K562 (cell line): ENCODE measurements around the gene TSKS. TPM values are rescaled to one million over a fixed set of nuclear protein-coding genes. Genes with fewer than 3 reads are reported as not detected.

Experiments used
- ATF7 ChIP-seq: fragments of 450-650 bp; IDR thresholded peaks from 2 replicates; pipeline ENCODE4 v1.7.1; 2014; ENCODE audit warnings: mild to moderate bottlenecking, moderate library complexity
- BMI1 ChIP-seq: fragments of 150-350 bp; IDR thresholded peaks from 2 replicates; pipeline ENCODE4 v1.6.1; 2014; ENCODE audit warnings: low read length
- CBFA2T2 ChIP-seq: fragments of 450-650 bp; conservative IDR thresholded peaks from 2 replicates; pipeline ENCODE4 v1.6.1; 2017; ENCODE audit warnings: mild to moderate bottlenecking
- CHD2 ChIP-seq: IDR thresholded peaks from 2 replicates; pipeline ENCODE4 v1.6.1; 2011; ENCODE audit warnings: low read depth, low read length
- ESRRB ChIP-seq: fragments of 250-450 bp; sonication (Bioruptor Pico); IDR thresholded peaks from 2 replicates; pipeline ENCODE4 v1.5.0; 2020; ENCODE audit warnings: mild to moderate bottlenecking, moderate library complexity, borderline replicate concordance
- ETV6 ChIP-seq, 3 experiments: fragments of 150-350 bp in 1 of 3; sonication (generic) in 1 of 3; formaldehyde crosslinking in 1 of 3; IDR thresholded peaks; 2 replicates each; pipeline versions ENCODE4 v1.6.1 to v1.8.0; 2014 to 2022; ENCODE audit warnings: borderline replicate concordance in 2 of 3, low read depth in 2 of 3, antibody characterized with exemption in 1 of 3, low read length in 1 of 3, mild to moderate bottlenecking in 1 of 3, missing genetic modification reagents in 1 of 3
- GTF2E2 ChIP-seq: fragments of 200-800 bp; sonication (Bioruptor generic); IDR thresholded peaks from 2 replicates; pipeline ENCODE4 v1.6.1; 2016; ENCODE audit warnings: missing genetic modification characterization, missing compliant biosample characterization
- IFI16 ChIP-seq: fragments of 250-450 bp; sonication (Bioruptor Pico); IDR thresholded peaks from 2 replicates; pipeline ENCODE4 v2.1.2; 2022; ENCODE audit warnings: mild to moderate bottlenecking, inconsistent platforms
- KAT2B ChIP-seq: IDR thresholded peaks from one replicate; pipeline ENCODE4 v1.6.1; 2012; ENCODE audit warnings: low read depth, mild to moderate bottlenecking, control low read depth, inconsistent platforms, low read length, moderate library complexity
- MAFG ChIP-seq: fragments of 450-650 bp; conservative IDR thresholded peaks from 2 replicates; pipeline ENCODE4 v1.6.1; 2016; ENCODE audit warnings: missing genetic modification characterization, missing compliant biosample characterization
- MTA2 ChIP-seq: fragments of 450-650 bp; IDR thresholded peaks from 2 replicates; pipeline ENCODE4 v1.6.1; 2016; ENCODE audit warnings: low read depth
- NFATC3 ChIP-seq: fragments of 450-650 bp; IDR thresholded peaks from 2 replicates; pipeline ENCODE4 v1.6.1; 2017; ENCODE audit warnings: mild to moderate bottlenecking
- RAD51 ChIP-seq: fragments of 450-650 bp; IDR thresholded peaks from 2 replicates; pipeline ENCODE4 v1.7.1; 2016; ENCODE audit warnings: low read depth, mild to moderate bottlenecking, borderline replicate concordance
- RB1 ChIP-seq: fragments of 450-650 bp; IDR thresholded peaks from 2 replicates; pipeline ENCODE4 v1.6.1; 2017; ENCODE audit warnings: low read depth, mild to moderate bottlenecking
- SAFB2 ChIP-seq: fragments of 200-400 bp; formaldehyde crosslinking; IDR thresholded peaks from 2 replicates; pipeline ENCODE4 v1.6.1; 2018; ENCODE audit warnings: borderline replicate concordance, low read length, low read depth, moderate library complexity; ENCODE audit not compliant: severe bottlenecking
- SIX5 ChIP-seq, 2 experiments: IDR thresholded peaks; 2 replicates each; pipeline ENCODE4 v1.6.1; 2011; ENCODE audit warnings: low read length in 2 of 2, borderline replicate concordance in 1 of 2, low read depth in 1 of 2, mild to moderate bottlenecking in 1 of 2, moderate library complexity in 1 of 2; ENCODE audit not compliant: insufficient read depth in 1 of 2
- TRIM24 ChIP-seq, 2 experiments: fragments of 450-650 bp; IDR thresholded peaks; 2 replicates each; pipeline ENCODE4 v1.6.1; 2016
- ZC3H8 ChIP-seq: fragments of 450-650 bp; IDR thresholded peaks from 2 replicates; pipeline ENCODE4 v1.6.1; 2017
- ZNF143 ChIP-seq: sonication (generic); formaldehyde crosslinking; IDR thresholded peaks from 2 replicates; pipeline ENCODE4 v1.9.0; 2022; ENCODE audit warnings: mild to moderate bottlenecking, missing genetic modification reagents
- ZNF146 ChIP-seq: IDR thresholded peaks from one replicate; pipeline ENCODE4 v1.6.1; 2018; ENCODE audit warnings: missing compliant biosample characterization; ENCODE audit not compliant: unreplicated experiment
- ZNF174 ChIP-seq: fragments of 250-450 bp; sonication (Bioruptor Pico); IDR thresholded peaks from 2 replicates; pipeline ENCODE4 v1.4.0; 2020; ENCODE audit warnings: mild to moderate bottlenecking
- ZNF408 ChIP-seq: fragments of 250-450 bp; sonication (Bioruptor Pico); IDR thresholded peaks from 2 replicates; pipeline ENCODE4 v1.4.0; 2020; ENCODE audit warnings: low read depth, mild to moderate bottlenecking, moderate library complexity
- ZNF589 ChIP-seq: fragments of 200-800 bp; sonication (Bioruptor generic); IDR thresholded peaks from 2 replicates; pipeline ENCODE4 v1.6.1; 2016; ENCODE audit warnings: low read depth, missing genetic modification characterization, missing compliant biosample characterization
- ZZZ3 ChIP-seq: fragments of 450-650 bp; IDR thresholded peaks from 2 replicates; pipeline ENCODE4 v1.6.1; 2016; ENCODE audit warnings: antibody characterized with exemption, mild to moderate bottlenecking, moderate library complexity
- polyA plus RNA-seq, 8 experiments: library from polyadenylated mRNA; depleted of rRNA in 4 of 8; stranded (reverse) in 5 of 8; unstranded in 3 of 8; fragments of >200 nt; fragmentation: Nextera tagmentation in 2 of 8; fragmentation: Illumina TruSeq in 1 of 8; extraction: Ambion mirVana in 2 of 8; extraction: Trizol in 1 of 8; gene quantifications; 2 replicates each; pipeline versions ENCODE4 v1.2.1 to v1.2.3, GENCODE V29; 2011 to 2014; ENCODE audit warnings: inconsistent platforms in 1 of 8, missing spikeins in 1 of 8
- total RNA-seq, 7 experiments: library from RNA; depleted of rRNA in 6 of 7; stranded (reverse); fragments of >200 nt in 6 of 7; fragmentation: Illumina TruSeq in 2 of 7; extraction: Trizol in 2 of 7; gene quantifications; 2 replicates each; pipeline versions ENCODE4 v1.2.1 to v1.2.3, GENCODE V29; 2011 to 2021; ENCODE audit warnings: low replicate concordance in 1 of 7
- TF ChIP-seq, protein P1 (sequence below), 2 experiments: fragments of 450-650 bp; IDR thresholded peaks; 2 replicates each; pipeline ENCODE4 v1.6.1; 2018; ENCODE audit warnings: mild to moderate bottlenecking in 2 of 2, low read depth in 1 of 2; ENCODE audit not compliant: partially characterized antibody in 2 of 2
- TF ChIP-seq, protein P2 (sequence below): fragments of 250-450 bp; sonication (Bioruptor Pico); IDR thresholded peaks from 2 replicates; pipeline ENCODE4 v1.4.0; 2020

TSKS gene
- total and polyA plus RNA-seq, 9 of the 15 experiments (the other 6 are each of a cell fraction or from before 2014, with no cell fraction given): 0.14 to 4.5 (median 0.80) TPM

DNA sequence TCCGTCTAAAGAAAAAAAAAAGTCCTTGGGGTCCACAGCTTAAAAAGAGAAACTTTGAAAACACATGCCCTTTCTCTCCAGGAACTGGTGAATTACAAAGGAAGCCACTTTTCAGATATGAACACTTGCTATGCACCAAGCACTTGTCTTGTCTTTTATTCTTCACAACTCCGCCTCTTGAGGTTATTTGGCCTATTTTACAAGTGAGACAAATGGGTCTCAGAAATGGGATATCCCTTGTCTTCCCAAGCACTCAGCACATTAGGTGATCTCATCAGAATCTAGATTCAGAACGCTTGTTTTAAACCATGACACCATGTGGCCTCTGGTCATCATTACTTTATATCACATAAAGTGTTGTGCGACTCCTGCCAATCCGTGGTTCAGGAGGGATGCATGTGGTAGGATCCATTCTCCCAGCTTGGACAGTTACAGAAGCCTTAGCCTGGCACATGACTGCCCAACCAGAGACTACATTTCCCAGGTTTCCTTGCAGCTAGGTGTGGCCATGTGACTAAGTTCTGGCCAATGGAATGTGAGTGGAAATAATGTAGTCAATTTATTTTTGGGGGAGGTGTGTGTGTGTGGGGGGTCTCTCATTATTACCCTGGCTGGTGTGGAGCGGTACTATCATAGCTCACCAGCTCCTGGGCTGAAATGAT, 13.9 kb downstream of the TSKS start (continued):
- TF ChIP-seq ZZZ3: no peak
- no peak for TF ChIP-seq ESRRB (CRISPR knock-in tag)
- no peak for TF ChIP-seq KAT2B
- no peak for TF ChIP-seq ZNF589 (CRISPR knock-in tag)
- no peak for TF ChIP-seq ZNF174
- no peak for TF ChIP-seq ZNF408 (CRISPR knock-in tag)
- TF ChIP-seq CHD2: no peak
- TF ChIP-seq CBFA2T2: peak; percentile 60
- TF ChIP-seq SIX5 (IDR thresholded peaks at IDR 0.05; ENCODE audit: borderline replicate concordance in 1 of 2, insufficient read depth in 1 of 2, low read depth in 1 of 2, low read length in 2 of 2): peak; percentile 69 to 76
- TF ChIP-seq ZC3H8: no peak
- TF ChIP-seq ZNF143 (CRISPR knock-in tag): peak; percentile 86
- TF ChIP-seq NFATC3: no peak
- no peak for TF ChIP-seq IFI16 (CRISPR knock-in tag)
- TF ChIP-seq ATF7: 0 out of 2 replicates have a peak, but pooled peaks have one; percentile 25
- TF ChIP-seq TRIM24 (IDR thresholded peaks at IDR 0.05): no peak
- no peak for TF ChIP-seq MAFG (tag)
- no peak for TF ChIP-seq SAFB2
- TF ChIP-seq, protein P1, sequence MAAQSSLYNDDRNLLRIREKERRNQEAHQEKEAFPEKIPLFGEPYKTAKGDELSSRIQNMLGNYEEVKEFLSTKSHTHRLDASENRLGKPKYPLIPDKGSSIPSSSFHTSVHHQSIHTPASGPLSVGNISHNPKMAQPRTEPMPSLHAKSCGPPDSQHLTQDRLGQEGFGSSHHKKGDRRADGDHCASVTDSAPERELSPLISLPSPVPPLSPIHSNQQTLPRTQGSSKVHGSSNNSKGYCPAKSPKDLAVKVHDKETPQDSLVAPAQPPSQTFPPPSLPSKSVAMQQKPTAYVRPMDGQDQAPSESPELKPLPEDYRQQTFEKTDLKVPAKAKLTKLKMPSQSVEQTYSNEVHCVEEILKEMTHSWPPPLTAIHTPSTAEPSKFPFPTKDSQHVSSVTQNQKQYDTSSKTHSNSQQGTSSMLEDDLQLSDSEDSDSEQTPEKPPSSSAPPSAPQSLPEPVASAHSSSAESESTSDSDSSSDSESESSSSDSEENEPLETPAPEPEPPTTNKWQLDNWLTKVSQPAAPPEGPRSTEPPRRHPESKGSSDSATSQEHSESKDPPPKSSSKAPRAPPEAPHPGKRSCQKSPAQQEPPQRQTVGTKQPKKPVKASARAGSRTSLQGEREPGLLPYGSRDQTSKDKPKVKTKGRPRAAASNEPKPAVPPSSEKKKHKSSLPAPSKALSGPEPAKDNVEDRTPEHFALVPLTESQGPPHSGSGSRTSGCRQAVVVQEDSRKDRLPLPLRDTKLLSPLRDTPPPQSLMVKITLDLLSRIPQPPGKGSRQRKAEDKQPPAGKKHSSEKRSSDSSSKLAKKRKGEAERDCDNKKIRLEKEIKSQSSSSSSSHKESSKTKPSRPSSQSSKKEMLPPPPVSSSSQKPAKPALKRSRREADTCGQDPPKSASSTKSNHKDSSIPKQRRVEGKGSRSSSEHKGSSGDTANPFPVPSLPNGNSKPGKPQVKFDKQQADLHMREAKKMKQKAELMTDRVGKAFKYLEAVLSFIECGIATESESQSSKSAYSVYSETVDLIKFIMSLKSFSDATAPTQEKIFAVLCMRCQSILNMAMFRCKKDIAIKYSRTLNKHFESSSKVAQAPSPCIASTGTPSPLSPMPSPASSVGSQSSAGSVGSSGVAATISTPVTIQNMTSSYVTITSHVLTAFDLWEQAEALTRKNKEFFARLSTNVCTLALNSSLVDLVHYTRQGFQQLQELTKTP (IDR thresholded peaks at IDR 0.05; ENCODE audit: low read depth in 1 of 2, partially characterized antibody in 2 of 2): no peak
- no peak for TF ChIP-seq ETV6 (IDR thresholded peaks at IDR 0.05; ENCODE audit: borderline replicate concordance in 1 of 2, low read depth in 2 of 2, low read length in 1 of 2)
- TF ChIP-seq ETV6 (CRISPR knock-in tag; IDR thresholded peaks at IDR 0.05; ENCODE audit: borderline replicate concordance): no peak
- TF ChIP-seq RB1: no peak
- TF ChIP-seq, protein P2, sequence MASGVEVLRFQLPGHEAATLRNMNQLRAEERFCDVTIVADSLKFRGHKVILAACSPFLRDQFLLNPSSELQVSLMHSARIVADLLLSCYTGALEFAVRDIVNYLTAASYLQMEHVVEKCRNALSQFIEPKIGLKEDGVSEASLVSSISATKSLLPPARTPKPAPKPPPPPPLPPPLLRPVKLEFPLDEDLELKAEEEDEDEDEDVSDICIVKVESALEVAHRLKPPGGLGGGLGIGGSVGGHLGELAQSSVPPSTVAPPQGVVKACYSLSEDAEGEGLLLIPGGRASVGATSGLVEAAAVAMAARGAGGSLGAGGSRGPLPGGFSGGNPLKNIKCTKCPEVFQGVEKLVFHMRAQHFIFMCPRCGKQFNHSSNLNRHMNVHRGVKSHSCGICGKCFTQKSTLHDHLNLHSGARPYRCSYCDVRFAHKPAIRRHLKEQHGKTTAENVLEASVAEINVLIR (CRISPR knock-in tag): no peak
- no peak for TF ChIP-seq GTF2E2 (tag)
- no peak for TF ChIP-seq ZNF146 (CRISPR knock-in tag)
- no peak for TF ChIP-seq MTA2
- TF ChIP-seq BMI1: no peak
- peak; percentile 94 for TF ChIP-seq RAD51
